GM15510 (cell line): ENCODE results near the gene PTH1R.

Experiments
- POLR2A ChIP-seq: IDR thresholded peaks from 3 replicates; pipeline ENCODE4 v1.6.1; 2011; ENCODE audit warnings: borderline replicate concordance; ENCODE audit not compliant: insufficient read length; ENCODE audit errors: extremely low read depth

Gene PTH1R

DNA sequence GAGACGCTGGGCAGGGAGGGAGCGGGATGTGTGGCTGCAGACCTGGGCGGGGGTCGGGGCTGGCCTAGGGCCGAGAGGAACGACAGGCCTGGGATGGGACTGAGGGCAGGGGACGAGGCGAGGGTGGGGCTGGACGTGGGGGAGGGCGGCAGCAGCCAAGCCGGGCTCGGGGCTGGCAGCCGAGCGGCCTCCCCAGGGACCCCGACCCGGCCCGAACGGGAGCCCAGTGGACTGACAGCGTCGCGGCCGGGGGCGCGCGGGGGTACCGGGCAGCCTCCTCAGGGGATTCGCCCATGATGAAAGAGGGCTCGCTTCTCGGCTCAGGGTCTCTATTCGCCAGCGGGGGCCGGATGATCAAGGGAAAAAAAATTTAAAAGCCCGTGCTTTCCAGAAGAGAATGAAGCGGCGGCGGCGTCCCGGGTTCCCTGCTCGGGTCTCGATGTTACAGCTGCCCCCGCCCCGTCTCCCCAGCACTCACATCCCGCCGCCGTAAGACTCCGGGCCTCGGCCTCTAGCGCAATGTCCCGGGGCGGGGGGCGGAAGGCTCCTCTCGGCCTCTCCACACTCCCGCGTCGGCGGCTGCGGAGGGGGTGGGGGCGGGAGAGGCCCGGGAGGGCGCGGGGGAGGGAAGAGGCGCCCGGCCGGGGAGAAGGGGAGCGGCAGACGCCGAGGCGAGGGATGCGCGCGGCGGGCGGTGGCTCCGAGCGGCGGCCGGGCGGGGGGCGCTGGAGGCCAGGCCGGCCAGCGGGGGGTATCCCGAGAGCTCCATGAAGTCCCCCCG is 4.3 kb downstream of the PTH1R start:
- TF ChIP-seq POLR2A: no peak

DNA sequence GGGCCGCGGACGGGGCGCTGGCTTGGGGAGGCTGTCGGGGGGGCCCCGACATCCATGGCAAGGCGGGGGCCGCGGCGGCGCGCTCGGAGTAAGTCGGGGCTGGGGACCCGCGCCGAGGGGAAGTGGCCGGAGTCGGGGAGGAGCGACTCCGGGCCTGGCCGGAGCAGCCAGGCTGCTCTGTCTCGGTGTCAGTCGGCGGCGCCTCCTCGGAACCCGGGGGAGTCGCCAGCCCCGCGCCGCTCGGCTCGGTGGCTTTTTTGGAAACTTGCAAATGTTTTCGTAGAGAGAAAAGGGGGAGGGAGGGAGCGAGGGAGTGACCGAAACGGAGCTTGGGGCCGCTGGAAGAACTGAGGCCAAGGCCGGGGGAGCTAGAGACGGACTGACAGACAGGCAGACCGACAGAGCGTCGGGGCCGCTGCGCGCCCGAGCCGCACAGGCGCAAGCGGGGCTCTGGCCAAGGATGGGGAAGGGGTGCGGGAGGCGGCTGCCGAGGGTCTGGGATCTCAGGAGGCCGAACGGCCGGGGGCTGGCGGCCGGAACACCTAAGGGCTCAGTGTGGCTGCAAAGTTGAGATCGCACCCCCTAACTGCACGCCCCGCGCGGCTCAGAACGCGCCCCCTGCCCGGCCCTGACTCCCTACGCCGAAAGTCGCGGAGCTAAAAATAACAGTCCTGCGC is 5.0 kb downstream of the PTH1R start:
- no peak for TF ChIP-seq POLR2A

DNA sequence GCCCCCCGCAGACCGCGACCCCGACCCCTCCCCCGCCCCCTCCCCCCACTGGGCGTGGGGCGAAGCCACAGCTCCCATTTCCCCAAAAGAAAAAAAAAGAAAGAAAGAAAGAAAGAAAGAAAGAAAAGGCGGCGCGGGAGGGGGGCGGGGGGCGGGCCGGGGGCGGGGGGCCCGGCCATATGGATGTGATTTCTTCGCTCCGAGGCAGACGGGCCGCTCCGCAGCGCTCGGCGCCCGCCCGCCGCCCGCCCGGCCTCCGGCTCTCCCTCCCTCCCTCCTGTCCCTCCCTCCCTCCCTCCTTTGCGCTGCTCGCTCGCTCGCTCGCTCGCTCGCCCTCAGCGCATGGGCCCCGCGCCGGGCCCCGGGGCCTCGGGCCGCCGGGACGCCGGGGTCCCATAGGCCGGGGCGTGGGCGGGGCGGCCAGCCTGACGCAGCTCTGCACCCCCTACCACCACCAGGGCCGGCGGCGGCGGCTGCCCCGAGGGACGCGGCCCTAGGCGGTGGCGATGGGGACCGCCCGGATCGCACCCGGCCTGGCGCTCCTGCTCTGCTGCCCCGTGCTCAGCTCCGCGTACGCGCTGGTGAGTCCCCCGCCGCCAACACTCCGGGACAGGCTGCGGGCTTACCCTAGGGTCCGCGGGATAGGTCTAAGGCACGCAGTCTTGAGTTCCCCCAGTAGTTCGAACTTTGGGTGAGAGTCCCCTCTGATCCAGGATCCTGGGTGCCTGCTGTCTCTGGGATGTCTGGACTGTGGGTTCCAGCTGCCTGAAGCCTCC is 5.7 kb downstream of the PTH1R start:
- TF ChIP-seq POLR2A: no peak

DNA sequence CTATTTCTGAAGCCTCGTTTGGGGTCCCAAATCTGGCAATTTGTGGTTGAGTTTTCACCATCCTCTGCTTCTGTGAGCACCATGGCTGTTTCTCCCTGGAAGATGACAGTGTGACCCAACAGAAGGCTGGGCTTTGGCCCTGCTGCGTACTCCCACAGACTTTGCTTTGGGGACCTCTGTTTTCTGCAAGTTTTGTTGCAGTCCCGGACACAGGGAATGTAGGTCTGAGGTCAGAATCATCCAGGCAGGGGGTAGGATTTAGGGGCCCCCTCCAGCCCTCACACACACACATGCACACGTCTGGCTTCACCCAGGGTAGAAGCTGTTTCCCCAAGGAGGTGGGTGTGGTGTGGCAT is 6.3 kb downstream of the PTH1R start:
- TF ChIP-seq POLR2A: no peak

DNA sequence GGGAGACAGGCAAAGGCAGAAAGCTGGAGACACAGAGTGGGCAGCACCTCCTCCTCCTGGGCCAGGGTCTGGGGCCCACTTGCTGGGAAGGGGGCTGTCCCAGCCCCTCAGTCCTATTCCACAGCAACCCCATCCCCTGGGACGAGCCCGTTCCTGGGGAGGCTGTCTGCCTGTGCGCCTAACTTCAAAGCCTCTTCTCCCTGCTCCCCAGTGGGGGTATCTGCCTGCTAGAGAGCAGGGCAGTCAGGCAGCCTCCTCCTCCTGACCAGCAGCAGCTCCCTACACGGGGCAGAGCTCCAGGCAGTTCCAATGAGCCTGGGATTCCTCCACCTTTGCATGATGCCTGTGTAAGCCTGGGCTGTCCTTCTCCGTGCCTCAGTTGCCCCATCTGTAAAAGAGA is 6.9 kb downstream of the PTH1R start:
- TF ChIP-seq POLR2A: no peak

DNA sequence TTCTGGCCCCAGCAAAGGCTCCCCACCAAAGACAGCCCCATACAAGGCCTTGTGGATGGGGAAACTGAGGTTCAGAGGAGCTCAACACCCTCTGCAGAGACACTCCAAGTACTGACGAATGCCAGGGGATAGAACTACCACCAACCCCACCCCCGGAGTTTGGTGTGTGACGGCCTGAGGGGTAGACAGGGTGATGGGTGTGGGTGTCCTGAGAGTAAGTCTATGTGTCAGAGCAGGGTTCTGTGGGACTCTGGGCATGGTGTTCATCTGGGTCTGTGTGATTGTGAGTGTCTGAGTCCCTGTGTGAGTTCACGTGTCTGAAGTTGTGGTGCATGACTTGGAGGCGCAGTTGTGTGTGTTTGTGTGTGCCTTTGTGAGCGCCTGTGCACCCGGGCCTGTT is 7.4 kb downstream of the PTH1R start:
- no peak for TF ChIP-seq POLR2A

DNA sequence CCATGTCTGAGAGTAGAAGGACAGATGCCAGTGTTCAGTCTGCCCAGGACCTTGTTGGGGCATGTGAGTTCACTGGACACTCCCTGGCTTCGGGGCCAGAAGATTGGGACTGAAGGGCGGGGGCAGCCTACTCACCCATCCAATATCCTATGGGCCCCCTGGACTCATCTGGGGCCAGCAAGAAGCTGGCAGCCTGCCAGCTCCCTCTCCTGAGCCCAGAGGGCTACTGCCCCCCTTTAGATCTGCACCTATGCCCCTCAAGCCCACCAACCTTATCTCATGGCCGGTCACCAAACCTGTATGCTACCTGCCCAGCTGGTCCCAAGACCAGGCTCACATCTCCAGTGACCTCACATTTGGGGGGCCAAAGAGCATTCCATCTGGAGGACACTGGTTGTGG is 8.1 kb downstream of the PTH1R start:
- no peak for TF ChIP-seq POLR2A

DNA sequence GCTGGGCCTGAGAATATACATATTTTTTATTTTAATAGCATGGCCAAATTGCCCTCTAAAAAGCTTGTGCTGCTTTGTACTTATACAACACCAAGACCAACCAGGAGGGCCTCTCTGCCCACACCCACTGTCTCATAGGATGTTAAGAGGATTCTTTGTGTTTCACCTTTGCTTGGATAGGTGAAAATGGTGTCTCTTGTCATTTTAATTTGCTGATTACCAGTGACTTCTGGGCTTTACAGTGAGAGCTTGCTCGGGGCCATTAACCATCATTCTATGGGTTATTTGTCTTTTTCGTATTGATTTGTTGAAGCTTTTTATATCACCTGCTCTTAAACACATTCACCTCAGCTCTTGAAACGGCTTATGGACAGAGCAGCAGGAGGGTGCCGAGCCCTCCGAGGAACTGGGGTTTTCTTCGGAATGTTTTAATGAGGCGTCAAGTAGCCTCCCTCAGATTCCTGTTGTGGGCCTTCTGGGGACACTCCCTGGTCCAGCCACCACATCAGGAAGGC is 10.5 kb downstream of the PTH1R start:
- no peak for TF ChIP-seq POLR2A

DNA sequence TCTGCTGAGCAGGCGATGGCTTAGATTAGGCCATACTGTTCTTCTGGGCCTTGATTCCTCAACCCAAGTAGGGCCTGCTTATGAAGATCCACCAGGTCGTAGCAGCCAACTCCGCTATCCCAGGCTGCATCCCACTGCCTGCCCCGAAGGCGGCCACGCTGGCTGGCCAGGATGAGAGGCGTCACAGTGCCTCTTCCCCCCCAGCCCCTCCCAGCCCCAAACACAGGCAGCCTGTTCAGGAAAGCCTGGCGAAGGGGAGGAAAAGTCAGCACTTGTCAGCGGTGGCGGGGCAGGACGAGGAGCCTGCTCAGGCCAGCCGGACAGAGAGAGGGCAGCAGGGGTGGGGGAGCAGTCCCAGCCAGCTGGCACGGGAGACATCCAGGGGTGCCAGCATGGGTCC is 11.2 kb downstream of the PTH1R start:
- no peak for TF ChIP-seq POLR2A

DNA sequence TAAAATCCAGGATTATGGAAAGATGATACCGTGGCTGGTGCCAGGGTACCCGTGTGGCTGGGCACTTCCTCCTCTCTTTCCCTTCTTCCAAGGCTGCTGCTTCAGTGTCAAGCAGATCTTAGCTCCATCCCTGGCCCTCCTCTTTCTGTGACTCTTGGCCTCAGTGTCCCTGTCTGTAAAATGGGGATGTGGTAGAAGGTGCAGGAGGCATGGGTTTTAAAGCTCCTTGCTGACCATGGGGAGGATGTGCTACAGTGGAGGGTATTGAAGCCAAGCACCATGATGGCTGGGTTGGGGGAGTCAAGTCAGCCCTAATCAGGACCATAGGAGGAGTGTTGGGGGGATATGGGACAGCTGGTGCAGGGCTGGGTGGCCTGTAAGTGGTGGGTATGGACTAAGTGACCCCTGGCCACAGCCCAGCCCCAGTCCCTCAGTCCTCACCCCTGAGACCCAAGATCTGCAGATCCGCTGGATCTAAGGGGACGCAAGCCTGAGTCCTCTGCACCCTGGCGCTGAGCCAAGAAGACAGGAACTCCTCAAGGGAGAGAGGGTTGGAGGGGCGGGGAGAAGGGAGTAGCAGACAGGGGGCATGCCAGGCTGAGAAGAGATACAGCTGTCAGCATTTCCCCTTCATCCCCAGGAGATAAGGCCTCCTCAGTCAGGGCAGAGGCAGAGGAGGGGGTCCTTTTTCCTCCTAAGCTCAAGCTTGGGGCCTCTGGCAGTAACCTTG is 12.0 kb downstream of the PTH1R start:
- no peak for TF ChIP-seq POLR2A

DNA sequence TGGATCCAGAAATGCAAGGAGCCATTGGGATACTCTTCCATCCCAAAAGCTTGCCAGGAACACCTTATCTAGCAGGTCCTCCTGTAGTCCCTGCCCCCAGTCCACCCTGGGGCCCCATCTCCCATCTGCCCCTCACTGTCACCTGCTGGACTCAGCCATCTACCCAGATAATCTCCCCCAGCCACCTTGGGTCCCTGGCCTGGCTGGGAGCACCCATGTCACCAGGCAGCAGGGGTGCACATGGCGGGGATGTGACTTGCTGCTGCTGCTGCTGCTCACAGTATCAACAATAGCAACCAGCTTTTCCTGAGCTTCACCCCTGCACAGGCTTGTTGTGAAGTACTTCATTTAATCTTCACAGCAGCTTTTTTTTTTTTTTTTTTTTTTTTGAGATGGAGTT is 12.6 kb downstream of the PTH1R start:
- no peak for TF ChIP-seq POLR2A

DNA sequence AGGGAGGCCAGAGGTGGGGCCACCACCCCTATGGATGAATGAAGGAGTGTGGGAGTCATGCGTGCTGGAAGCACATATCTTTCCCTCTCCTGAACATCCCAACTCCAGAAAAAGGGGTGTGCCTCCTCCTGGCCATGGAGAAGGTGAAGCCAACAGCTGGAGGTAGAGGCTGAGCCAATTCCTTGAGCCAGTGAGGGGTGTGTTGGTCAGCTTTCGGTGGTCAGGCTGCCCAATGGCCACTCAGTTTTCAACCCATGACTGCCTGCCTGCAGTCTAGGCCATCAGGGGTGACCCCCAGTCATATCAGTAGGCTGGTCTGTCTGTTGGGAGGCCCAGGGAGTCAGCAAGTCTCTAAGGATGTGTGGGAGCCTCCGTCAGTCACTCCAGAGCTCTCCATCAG is 13.6 kb downstream of the PTH1R start:
- no peak for TF ChIP-seq POLR2A

DNA sequence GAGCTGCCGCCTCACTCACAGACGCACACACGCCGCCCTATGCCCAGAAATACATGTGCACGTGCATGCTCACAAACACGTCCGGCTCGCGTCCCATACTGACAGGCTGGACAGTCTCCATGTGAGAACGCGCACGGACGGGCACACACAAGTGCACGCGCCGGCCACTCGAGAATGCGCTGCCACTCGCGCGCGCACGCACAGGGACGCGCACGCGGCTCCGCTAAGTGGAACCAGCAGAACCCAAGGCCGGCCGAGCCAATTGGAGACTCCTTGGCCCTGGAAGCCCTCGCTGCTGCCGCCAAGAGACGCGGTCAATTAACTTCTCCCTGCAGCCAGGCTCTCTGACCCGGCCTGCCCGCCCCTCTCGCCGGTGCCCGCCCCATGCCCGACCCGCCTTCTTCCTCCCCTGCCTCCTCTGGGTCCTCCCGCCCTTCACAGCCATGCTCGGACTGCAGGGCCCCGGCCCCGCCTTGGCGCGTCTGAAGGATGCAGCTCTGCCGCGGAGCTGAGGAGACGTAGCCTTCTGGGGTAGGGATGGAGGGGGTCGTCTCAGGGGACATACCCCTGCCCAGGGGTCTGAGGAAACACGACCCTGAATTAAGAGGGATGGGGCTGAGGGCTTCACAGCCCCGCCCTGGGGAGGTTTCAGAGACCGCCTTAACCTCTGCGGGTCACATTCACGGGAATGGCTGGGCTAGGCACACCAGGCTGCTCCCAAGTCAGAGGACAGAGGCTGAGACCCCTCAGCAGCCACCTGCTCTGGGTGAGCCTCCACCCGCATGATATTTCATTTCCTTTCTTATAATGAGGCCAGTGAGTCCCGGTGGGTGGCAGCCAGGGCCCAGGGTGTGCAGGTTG is 15.0 kb downstream of the PTH1R start:
- no peak for TF ChIP-seq POLR2A
